Superior temporal gyrus (tissue), 1 donor: ENCODE measurements around the gene WNT2B.

Experiments
- DNase-seq: peaks from one replicate; pipeline ENCODE4 v3.0.0-alpha.2; 2016; ENCODE audit errors: extremely low spot score

Gene WNT2B

GRCh38 chr1:112575154-112575804 lies 66.5 kb downstream of the WNT2B start:
- DNase-seq, result no peak

DNA sequence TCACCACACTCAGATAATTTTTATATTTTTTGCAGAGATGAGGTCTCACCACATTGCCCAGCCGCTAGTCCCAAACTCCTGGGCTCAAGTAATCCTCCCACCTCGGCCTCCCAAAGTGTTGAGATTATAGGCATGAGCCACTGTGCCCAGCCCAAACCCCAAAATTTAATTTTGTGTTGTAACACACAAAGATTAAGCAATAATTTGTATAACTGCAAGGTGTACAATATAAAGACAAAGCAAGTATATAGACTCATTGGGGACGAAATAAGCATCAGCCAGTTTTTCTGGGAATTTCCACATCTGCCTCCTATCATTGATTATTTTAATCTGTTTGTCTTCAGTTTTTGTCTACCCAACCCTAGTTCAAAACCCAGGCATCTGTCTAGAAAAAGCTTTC lies 67.5 kb downstream of the WNT2B start:
- no peak for DNase-seq
